Neural crest cell (in vitro differentiated cells): ENCODE data around the gene GBP3. TPM values are rescaled to one million over a fixed set of nuclear protein-coding genes. Genes with fewer than 3 reads are reported as not detected.

Source experiments
- DNase-seq: peaks from one replicate; pipeline ENCODE4 v3.0.0; 2021; ENCODE audit warnings: low read depth, mixed read lengths, low spot score
- H3K27ac Mint-ChIP-seq: one replicate; pipeline ENCODE4 v1.8.0; 2021; ENCODE audit warnings: mild to moderate bottlenecking, mixed read lengths; ENCODE audit not compliant: unreplicated experiment
- H3K27me3 Mint-ChIP-seq: 2 replicates; pipeline ENCODE4 v1.8.0; 2021; ENCODE audit warnings: low read depth, mild to moderate bottlenecking, mixed read lengths
- H3K36me3 Mint-ChIP-seq: 2 replicates; pipeline ENCODE4 v1.8.0; 2021; ENCODE audit warnings: low read depth, mild to moderate bottlenecking, mixed read lengths
- H3K4me1 Mint-ChIP-seq: 2 replicates; pipeline ENCODE4 v1.8.0; 2021; ENCODE audit warnings: mixed read lengths
- H3K4me3 Mint-ChIP-seq: one replicate; pipeline ENCODE4 v1.8.0; 2021; ENCODE audit warnings: mild to moderate bottlenecking, mixed read lengths
- H3K9me3 Mint-ChIP-seq: 2 replicates; pipeline ENCODE4 v1.8.0; 2021; ENCODE audit warnings: mixed read lengths
- CTCF ChIP-seq: fragments of 200-600 bp; sonication (generic); conservative IDR thresholded peaks from 2 replicates; pipeline ENCODE4 v1.5.0; 2021; ENCODE audit warnings: antibody characterized with exemption, mild to moderate bottlenecking
- total RNA-seq: library from RNA; stranded (reverse); gene quantifications from 2 replicates; pipeline ENCODE4 v1.2.1, GENCODE V29; 2021

The GBP3 gene
- total RNA-seq, 1 donor from 2014 or later = not detected

GRCh38 chr1:89064632-89065031 is 42.0 kb upstream of the GBP3 start:
- TF ChIP-seq CTCF = no peak
- Mint-ChIP-seq H3K4me1 (peaks cover 16% of the 10 kb centered on the region), H3K4me3 (no peak overlapping the region), H3K27me3 (no peaks in the 10 kb centered on the region), H3K9me3 (no peaks in the 10 kb centered on the region), H3K36me3 (no peaks in the 10 kb centered on the region), H3K27ac (no peak overlapping the region)
- no peak for DNase-seq

GRCh38 chr1:89063094-89063493 is 40.4 kb upstream of the GBP3 start:
- Mint-ChIP-seq H3K9me3 (no peaks in the 10 kb centered on the region), H3K36me3 (no peaks in the 10 kb centered on the region), H3K4me3 (no peak overlapping the region), H3K27ac (no peak overlapping the region), H3K4me1 (peaks cover 16% of the 10 kb centered on the region), H3K27me3 (no peaks in the 10 kb centered on the region)
- DNase-seq = no peak
- TF ChIP-seq CTCF = no peak

- peaks cover 15% of the 10 kb centered on the region for H3K4me1 Mint-ChIP-seq
- H3K9me3 Mint-ChIP-seq = no peaks in the 10 kb centered on the region
- no peak for DNase-seq
- no peak overlapping the region for H3K27ac Mint-ChIP-seq
- no peak for TF ChIP-seq CTCF
- H3K4me3 Mint-ChIP-seq = no peak overlapping the region
- H3K27me3 Mint-ChIP-seq = no peaks in the 10 kb centered on the region
- H3K36me3 Mint-ChIP-seq = no peaks in the 10 kb centered on the region
These were observed 37.4 kb upstream of the GBP3 start for GRCh38 chr1:89060091-89060490.

DNA sequence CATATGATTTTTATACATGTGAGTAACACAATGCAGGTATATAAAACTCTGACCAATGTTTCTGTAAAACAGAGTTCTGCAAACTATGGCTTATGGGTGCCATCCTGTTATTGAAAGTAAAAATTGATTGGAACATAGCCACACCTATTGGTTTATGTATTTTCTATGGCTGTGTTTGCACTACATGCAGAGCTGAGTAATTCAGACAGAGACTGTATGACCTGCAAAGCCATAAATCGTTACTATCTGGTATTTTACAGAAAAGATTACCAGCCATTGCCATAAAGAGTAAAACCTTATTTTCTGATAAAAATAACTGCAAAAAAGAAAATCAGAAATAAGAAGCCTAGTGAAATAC is 29.3 kb upstream of the GBP3 start:
- Mint-ChIP-seq H3K36me3 (no peaks in the 10 kb centered on the region), H3K27ac (no peak overlapping the region), H3K4me3 (no peak overlapping the region), H3K27me3 (no peaks in the 10 kb centered on the region), H3K4me1 (no peaks in the 10 kb centered on the region), H3K9me3 (no peaks in the 10 kb centered on the region)
- TF ChIP-seq CTCF = no peak
- DNase-seq = no peak

DNA sequence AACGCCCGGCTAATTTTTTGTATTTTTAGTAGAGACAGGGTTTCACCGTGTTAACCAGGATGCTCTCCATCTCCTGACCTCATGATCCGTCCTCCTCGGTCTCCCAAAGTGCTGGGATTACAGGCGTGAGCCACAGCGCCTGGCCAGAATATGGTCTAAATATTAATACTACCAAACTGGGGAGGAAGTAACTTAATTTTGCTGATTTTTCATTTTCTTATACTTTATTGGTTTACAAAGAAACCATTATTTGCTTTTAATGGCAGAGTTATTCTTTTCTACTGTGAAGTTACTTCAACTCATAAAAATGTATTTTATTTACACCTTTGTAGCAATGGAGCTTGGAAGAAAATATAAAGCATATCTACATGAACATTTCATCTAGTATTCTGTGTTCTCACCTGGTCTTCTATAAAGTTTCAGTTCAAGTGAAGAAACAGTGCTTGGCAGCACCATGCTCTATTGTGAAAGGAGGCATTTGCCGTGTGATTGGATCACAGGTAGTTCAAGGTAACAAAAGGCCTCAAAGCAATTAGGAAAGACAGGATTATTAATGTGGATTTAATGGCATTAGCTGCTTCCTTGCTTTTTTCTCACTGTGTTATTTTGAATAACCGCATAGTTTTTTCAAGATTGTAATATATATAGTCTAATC is 28.8 kb upstream of the GBP3 start:
- Mint-ChIP-seq H3K27ac (no peak overlapping the region), H3K9me3 (no peaks in the 10 kb centered on the region), H3K36me3 (no peaks in the 10 kb centered on the region), H3K27me3 (no peaks in the 10 kb centered on the region), H3K4me3 (no peak overlapping the region), H3K4me1 (no peaks in the 10 kb centered on the region)
- DNase-seq = no peak
- no peak for TF ChIP-seq CTCF
